ENCODE measurements around the gene TPPP.
"Not testable (repeated sequence)": the region's sequence is repeated elsewhere in the genome, so short reads cannot be mapped to it uniquely, and the experiment has no call there.

The TPPP gene

GRCh38 chr5:643811-644271 is 49.3 kb downstream of the TPPP start:
- DNase-seq: no peak

DNA sequence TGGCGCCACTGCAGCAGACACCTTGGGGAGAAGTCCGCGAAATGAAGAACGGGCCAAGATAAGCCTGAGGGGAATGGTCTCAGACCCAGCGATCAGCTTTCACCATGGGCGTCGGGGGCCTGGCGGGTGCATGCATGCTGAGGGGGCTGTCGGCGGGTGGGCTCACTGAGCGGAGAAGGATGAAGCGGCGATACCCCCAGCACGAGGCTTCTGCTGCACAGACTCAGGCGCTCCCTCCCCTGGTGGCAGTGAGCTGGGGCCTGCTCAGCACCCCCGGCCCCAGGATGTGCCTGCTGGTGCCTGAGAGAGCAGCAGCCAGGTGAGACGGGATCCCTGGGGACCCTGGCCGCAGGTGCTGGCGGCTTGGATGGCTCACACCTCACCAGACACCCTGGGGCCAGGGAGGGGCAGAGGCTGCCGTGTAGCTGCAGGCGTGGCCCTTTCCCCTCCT is 49.8 kb downstream of the TPPP start:
- no peak for DNase-seq

DNA sequence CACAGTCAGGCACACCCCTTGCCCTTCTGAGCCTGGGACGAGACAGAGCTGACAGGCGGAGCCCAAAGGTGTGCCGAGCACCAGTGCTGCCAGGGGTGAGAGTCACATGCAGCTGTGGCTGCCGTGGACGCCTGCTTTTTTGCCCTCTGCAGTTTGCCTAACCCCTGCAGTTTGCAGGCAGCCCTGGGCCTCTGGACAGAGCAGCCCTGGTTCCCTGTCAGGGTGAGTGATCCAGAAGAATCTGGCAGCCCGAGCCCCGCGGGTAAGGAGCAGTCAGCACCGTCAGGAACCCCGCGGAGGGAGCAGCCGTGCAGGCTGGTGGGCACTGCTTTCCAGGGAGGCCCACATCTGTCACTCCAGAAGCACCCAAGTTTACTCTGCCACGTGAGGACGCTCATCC is 50.7 kb downstream of the TPPP start:
- no peak for DNase-seq

- no peak for DNase-seq
Measured at GRCh38 chr5:641331-641765, 51.8 kb downstream of the TPPP start.

- no peak for DNase-seq
Measured at GRCh38 chr5:640461-641330, 52.5 kb downstream of the TPPP start.

- DNase-seq: no peak
Measured at GRCh38 chr5:639584-640213, 53.5 kb downstream of the TPPP start.

DNA sequence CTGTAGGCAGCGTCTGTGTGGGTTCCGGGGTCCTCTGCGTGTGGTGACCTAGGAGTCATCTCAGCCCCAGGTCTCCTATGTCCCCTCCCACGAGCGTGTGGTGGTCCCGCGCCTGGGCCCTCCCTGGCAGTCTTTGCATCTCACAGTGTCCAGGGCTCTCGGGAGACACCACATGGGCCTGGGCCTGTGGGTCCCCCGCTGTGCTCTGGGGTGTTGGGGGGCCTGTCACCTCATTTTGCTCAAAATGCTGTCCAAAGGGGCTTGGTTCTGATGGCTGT is 54.0 kb downstream of the TPPP start:
- no peak for DNase-seq

GRCh38 chr5:638501-639252 is 54.5 kb downstream of the TPPP start:
- DNase-seq: no peak

DNA sequence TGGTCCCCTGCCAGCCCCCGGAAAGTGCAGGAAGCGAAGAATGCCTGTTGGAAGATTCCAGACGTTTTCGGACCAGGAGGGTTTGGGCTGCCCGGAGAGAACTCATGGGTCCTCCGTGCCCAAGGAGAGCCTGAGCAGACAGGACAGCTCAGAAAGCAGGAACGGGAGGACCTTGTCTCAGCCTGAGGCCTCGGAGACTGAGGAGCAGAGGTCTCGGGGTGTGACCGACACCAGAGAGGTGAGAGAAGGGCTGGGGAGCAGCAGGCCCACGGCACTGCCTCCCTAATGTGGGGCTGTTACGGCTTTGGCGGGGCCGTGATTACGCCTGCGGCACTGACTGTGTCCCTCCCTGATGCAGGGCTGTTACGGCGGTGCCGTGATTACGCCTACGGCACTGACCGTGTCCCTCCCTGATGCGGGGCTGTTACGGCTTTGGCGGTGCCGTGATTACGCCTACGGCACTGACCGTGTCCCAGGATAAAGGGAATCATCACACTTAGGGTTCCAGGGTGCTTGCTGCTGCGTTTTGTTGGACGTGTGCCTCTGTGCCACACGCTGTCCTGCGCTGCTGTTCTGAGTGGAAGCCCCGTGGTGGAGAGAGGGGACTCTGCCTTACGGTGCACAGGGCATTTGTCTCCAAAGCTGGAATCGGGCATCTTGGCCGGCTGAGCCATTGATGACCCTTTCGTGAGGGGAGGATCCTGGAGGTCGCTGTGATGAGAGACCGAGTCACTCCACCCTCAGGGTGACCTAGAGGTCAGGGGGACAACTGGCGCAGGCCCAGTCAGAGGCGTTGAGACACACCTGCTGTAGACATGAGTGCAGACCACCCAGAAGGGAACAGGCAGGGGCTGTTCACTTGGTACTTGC is 55.3 kb downstream of the TPPP start:
- DNase-seq: no peak

DNA sequence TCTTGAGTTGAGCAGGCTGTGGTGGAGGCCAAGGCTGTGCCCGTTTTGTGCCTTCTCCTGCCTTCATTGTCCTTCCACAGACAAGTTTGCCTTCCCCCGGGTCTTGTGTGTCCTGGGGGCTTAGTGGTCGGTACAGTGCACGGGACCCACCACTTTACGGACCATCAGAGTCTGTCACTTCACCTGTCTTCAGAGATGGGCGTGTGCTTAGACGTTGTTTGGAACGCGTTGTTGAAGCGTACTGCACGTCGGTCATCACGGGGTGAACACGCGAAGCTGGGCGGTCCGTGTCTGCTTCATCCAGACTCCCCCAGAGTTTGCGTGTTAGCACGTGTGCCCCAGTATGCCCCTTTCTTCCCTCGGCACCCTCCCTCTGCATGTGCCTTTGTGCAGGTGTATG is 56.2 kb downstream of the TPPP start:
- DNase-seq: no peak

- no peak for DNase-seq
Measured at GRCh38 chr5:635306-636055, 57.7 kb downstream of the TPPP start.

DNA sequence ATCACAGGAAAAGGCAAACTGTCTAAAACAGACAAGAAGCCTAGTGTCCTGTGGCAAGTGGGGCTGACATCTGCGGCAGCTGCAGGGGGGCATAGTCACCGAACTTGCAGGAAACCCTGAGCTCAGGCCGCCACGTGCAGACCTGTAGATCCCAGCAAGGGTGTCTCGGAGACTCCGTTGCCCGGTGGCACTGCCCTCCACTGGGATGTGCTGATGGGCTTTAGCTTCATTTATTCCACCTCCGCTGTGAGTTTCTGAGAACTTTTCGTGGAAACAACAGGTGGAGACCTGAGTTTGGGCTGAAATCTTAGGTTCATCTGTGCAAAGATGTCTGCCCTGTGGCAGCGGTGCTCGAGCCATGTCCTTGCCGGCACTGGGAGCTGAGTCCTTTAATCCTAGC is 59.0 kb downstream of the TPPP start:
- no peak for DNase-seq

- no peak for DNase-seq
Measured at GRCh38 chr5:633501-633955, 59.6 kb downstream of the TPPP start.

DNA sequence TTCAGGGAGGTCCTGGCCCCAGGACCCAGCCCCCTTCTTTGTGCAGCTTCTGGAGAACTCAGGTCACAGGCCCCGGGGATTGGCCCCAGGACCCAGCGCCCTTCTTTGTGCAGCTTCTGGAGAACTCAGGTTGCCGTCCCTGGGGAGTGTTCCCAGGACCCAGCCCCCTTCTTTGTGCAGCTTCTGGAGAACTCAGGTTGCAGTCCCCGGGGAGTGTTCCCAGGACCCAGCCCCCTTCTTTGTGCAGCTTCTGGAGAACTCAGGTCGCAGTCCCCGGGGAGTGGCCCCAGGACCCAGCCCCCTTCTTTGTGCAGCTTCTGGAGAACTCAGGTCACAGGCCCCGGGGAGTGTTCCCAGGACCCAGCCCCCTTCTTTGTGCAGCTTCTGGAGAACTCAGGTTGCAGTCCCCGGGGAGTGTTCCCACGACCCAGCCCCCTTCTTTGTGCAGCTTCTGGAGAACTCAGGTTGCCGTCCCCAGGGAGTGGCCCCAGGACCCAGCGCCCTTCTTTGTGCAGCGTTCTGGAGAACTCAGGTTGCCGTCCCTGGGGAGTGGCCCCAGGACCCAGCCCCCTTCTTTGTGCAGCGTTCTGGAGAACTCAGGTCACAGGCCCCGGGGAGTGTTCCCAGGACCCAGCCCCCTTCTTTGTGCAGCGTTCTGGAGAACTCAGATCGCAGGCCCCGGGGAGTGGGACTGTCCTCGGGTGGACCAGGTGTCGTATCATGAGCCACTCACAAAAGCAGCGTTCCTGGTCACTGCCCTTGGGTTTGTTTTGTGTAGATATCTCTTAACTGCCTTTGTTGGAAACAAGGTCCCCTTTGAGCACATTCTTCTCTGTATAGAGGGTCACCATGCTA is 64.6 kb downstream of the TPPP start:
- not testable (repeated sequence) for DNase-seq

- DNase-seq: no peak
Measured at GRCh38 chr5:627840-628239, 65.3 kb downstream of the TPPP start.

DNA sequence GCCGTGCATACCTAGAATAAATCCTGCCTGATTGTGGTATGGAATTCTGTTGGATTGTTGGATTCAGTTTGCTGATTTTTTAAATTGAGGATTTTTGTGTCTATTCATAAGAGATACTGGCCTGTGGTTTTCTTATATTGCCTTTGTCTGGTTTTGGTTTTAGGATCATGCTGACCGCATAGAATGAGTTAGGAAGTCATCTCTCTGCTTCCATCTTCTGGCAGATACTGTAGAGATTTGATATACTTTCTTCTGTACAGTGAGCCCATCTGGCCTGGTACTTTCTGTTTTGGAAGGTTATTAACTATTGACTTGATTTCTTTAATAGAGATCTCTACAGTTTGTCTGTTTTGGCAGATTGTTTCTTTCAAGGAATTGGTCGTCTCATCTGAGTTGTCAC is 66.3 kb downstream of the TPPP start:
- no peak for DNase-seq

GRCh38 chr5:625516-625915 is 67.6 kb downstream of the TPPP start:
- DNase-seq: no peak

DNA sequence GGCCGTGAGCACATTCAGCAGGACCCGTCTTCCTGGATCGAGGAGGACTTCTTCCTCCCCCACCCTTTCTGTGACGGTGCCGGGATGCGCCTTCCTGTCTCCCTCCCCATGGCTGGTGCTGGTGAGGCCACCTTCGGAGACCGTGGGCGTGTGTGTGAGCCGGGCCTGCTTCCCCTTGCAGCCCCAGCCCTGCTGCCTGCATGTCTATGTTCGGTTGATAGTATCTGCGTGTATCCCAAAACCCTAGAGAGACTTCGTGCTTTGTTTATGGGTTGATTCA is 68.3 kb downstream of the TPPP start:
- DNase-seq: no peak

DNA sequence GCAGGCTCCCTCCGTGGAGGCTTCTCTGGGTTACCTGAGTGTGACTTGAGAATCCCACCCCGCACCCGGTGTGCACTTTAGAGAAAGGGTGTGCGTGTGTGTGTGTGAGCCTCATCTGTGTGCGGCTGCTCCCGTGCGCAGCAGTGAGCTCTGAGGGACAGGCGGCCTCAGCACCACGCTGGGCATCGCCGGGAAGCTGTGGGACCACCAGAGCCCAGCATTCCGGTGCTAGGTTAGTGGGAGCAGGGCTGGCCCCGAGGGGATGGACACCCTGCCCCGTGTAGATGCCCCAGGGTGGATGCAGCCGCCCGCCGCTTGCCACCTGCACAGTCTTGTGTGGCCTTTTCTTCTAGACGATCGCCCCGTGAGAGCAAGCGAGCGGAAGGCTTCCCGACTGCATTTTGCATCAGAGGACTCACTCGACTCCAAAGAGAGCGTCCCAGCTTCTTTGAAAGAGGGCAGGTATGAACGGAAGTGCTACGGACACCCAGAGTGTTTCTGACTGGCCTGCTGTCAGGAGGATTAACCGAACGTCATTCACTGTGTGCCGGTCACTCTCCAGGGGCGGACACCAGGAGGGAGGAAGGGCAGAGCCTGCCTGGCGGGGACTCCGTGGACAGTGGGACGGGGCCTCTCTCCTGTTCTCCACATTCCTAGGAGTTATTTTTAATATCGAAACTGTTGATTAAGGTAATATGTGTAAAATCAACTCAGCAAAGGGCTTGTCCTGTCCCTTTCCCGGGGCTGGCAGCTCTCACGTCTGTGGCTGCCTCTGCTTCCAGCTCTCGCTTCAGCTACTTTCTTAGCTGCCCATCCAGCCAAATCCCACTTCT is 68.8 kb downstream of the TPPP start:
- DNase-seq: no peak

- DNase-seq: no peak
Measured at GRCh38 chr5:623531-623930, 69.6 kb downstream of the TPPP start.
